Neural cell (in vitro differentiated cells): ENCODE results near the gene DCC.

ENCODE experiments used
- CTCF ChIP-seq: fragments of 450-650 bp; IDR thresholded peaks from 2 replicates; pipeline ENCODE4 v1.5.1; 2014; ENCODE audit warnings: antibody characterized with exemption, mild to moderate bottlenecking, moderate library complexity; ENCODE audit not compliant: poor library complexity, severe bottlenecking
- EZH2 ChIP-seq: fragments of 200-600, 300-800 bp; shearing (Covaris generic), sonication (generic); IDR thresholded peaks from 2 replicates; pipeline ENCODE4 v1.6.1; 2014; ENCODE audit warnings: antibody characterized with exemption, low read length, borderline replicate concordance, mild to moderate bottlenecking; ENCODE audit not compliant: insufficient read depth, poor library complexity, severe bottlenecking
- RAD21 ChIP-seq: fragments of 450-650 bp; conservative IDR thresholded peaks from 2 replicates; pipeline ENCODE4 v1.6.1; 2014; ENCODE audit warnings: antibody characterized with exemption, mild to moderate bottlenecking, moderate library complexity
- TAF1 ChIP-seq: IDR thresholded peaks from 2 replicates; pipeline ENCODE4 v1.6.1; 2012; ENCODE audit warnings: low read depth

- no peak for TF ChIP-seq RAD21
- TF ChIP-seq CTCF, result no peak
- TF ChIP-seq TAF1, result no peak
- TF ChIP-seq EZH2, result no peak
Measured at GRCh38 chr18:52636536-52636935, 296.5 kb downstream of the DCC start.
